HT-29 (cell line): Measurements from ENCODE around the gene SCN4B. TPM values are rescaled to one million over a fixed set of nuclear protein-coding genes. Genes with fewer than 3 reads are reported as not detected.
A peak's percentile ranks its signal among the peaks of the same experiment; 100 is the strongest.

ENCODE experiments used
- DNase-seq: peaks from one replicate; pipeline ENCODE4 v3.0.0-alpha.2; 2015; ENCODE audit warnings: low spot score
- total RNA-seq: library from RNA; depleted of rRNA; stranded (reverse); fragments of >200 nt; shearing (Covaris generic); gene quantifications from 2 replicates; pipeline ENCODE4 v1.2.3, GENCODE V29; 2014; rRNA removed

SCN4B gene
- total RNA-seq, 1 experiment from 2014 or later = not detected

DNA sequence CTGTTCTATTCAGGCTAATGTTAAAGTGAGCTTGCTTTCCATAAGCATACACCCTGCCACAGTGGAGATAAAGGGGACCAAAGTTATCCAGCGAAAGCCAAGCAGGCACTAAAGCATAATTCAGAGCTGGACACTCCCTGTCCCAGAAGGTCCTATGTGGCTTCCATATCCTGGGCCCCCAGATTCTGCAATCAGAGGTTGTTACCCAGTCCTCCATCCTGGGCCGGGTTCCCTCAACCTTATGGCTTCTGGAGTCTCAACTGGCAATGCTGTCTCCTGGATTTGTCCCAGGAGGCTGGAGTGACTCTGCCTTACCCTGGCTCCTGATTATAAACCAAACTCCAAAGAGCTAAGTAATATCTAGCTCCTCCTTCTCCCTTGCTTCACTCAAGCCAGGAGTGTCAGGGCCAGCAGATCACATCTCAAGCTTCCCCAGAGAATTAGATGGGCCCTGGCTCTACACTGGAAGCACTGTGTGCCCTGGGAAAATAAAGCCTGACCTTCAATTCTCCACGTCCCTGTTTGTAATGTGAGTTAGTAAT, 51.9 kb downstream of the SCN4B start:
- DNase-seq = no peak

DNA sequence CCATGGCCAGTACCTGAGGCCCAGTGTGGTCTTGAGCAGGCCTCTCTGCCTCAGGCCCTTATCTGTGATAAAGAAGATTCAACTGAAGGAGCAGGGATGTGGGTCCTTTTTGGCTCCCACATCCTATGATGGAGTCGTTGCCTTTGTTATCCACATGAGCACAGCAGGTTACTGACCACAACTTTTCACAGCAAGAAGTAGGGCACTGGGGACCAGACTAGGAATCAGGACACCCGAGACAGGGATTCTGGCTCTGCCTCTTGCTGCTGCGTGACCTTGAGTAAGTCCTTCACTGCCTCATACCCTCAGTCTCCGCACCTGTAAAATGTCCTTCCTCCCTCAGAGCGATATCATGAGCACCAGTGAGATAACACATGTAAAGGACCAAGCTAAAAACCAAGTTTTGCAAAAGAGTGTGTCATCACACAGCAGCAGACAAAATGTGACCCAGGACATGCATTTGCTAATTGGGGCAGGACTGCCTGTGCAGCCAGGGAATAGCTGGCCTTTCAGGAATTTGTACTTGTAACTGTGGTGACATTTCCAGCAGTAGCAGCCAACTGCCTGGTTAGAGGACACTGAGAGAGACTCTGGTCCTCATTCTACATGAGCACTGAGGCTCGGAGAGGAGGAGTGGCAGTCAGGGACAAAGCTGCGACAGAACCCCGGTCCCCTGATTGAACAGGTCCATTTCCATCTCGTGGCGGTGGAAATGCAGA, 52.6 kb downstream of the SCN4B start:
- DNase-seq = no peak

DNA sequence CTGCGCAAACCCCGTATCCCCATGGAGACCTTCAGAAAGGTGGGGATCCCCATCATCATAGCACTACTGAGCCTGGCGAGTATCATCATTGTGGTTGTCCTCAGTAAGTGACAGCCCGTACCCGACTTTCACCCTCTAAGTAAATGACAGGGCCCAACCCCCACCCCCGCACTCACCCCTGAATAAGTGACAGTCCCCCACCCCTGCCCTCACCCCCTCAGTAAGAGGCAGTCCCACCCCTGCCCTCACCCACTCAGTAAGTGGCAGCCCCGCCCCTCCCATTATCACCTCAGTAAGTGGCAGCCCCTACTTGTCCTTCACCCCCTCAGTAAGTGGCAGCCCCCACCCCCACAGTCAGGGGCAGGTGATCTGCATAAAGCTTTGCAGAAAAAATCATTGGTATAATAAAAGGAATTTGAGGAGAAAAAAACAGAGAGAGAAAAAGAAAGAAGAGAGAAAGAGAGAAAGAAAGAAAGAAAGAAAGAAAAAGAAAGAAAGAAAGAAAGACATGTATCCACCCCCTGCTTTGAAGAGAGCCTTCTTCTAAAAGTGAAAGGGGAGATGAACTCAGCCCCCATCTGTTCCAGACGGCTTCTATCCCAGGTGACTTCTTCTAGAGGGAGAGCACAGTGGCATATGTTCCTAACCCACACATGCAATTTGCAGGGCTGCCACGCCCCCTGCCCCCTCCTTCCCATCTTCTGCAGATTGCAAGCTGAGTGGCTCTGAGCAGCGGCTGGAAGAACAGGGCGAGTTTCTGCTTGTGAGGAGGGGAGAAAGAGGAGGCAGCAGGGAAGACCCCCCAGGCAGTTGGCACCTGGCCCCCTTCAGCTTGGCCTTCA, 53.4 kb downstream of the SCN4B start:
- DNase-seq = no peak

DNA sequence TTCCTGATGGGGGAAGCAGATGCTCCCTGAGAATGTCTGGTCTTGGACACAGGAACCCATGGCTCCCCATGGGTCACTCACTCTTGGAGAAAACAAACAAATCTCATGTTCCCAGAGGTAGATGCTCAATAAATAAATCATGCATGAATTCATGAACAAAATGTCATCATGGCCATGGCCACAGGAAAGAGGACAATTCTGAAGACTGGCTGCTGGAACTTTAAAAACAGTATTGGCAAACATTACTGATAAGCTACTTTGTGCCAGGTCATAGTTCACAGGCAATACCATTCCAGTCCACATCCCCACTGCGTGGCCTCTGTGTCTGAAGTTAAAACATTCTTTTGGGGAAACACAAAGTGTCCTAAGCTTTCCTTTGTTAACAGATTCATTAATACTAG, 56.7 kb downstream of the SCN4B start:
- no peak for DNase-seq

DNA sequence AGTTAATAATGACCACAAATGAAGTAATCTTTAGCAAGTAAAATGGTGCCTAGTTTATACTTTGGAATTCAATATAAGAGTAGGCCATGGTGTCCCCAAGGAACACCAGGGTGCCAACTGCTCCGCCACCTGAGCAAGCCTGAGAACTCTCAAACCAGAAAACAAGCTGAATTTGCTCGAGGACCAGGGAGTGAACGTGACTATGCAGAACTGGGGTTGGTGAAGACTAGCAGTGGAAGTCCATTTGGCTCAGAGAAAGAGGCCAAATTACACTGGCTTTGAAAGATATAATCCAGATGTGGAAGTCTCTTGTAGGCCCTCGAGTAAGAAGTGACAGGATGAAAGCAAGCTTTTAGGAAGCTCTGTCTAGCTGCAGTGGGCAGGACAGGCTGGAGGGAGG, 57.1 kb downstream of the SCN4B start:
- DNase-seq = no peak

DNA sequence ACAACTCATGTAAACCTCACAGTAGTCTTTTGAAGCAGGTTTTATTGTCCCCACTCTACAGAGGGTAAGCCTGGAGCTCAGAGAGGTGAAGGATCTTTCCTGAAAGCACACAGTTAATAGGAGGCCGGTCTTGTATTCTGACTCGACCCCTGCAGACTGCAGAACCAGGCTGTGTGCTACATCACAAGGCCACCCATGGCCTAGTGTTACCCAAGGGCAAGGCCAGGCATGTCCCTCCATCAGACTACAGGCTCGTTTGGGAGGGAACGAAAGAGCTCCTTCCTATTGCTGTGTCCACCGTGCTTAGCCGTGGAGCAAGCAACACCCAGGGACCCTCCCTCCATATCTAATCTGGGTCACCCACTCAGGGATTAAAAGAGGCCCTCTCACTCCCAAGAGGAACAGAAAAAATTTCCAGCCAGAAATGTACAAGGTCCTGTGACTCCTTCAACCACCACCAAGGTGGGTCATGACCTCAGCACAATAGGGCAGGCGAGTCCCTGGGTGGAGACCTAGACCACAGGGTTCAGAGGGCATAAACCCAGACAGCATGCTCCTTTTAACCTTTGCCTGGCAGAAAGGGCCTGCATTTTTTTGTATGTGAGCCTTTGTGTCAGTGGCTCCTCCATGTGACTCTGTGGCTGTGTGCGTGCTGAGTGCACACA, 59.6 kb downstream of the SCN4B start:
- no peak for DNase-seq

DNA sequence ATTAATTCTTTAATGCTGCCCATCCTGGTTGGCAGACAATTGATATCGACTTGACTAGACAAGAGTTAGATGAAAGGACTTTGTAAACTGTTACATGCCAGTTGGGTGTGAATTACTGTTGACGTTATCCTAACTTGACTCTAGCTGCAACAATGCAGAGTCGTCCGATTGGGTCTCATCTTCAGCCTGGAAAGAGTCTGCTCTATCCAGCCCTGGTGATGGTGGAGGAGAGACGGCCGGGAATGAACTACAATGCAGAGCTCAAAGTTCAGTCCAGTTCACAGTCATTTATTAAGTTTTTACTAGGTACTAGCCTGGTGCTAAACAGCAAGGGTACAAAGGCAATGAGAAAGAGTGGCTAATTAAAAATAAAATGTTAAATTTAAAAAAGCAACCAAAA, 60.9 kb downstream of the SCN4B start:
- no peak for DNase-seq

DNA sequence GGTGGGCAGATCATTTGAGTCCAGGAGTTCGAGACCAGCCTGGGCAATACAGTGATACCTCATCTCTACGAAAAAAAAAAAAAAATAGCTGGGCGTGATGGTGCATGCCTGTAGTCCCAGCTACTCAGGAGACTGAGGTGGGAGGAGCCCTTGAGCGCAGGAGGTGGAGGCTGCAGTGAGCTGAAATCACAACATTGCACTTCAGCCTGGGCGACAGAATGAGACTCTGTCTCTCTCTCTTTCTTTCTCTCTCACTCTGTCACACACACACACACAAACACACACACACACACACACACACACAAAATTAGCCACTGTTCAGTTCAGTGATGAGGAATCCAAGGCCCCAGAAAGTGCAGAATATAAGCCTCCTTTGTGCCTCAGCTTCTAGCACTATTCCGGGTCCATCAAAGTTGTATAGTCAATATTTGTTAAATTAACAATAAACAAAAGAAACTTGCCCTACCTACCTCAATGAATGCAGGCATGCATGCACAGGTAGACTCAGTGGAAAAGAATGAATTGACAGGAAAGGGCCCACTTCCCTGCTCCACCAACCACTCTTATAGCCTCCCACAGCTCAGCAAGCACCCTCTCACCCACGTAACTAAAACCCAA, 62.0 kb downstream of the SCN4B start:
- DNase-seq = no peak

DNA sequence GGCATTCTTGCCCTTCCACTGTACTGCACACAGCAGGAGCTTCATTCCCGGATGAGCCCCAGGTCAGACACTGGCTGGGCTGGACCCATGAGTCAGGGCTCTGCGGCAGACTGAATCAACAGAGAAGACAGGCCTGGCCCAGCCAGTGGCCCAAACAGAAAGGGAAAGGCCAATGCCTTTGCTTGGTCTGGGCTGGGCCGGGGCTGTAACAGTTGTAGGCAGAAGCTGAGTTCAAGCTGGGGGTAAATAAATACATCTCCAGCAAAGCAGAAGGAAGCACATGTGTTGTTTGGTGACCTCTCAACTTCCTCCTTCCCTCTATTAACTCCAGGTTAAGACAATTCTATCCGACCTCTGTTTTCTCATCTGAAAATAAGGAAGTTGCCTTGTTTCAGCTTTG, 64.1 kb downstream of the SCN4B start:
- DNase-seq = peak; percentile 62

DNA sequence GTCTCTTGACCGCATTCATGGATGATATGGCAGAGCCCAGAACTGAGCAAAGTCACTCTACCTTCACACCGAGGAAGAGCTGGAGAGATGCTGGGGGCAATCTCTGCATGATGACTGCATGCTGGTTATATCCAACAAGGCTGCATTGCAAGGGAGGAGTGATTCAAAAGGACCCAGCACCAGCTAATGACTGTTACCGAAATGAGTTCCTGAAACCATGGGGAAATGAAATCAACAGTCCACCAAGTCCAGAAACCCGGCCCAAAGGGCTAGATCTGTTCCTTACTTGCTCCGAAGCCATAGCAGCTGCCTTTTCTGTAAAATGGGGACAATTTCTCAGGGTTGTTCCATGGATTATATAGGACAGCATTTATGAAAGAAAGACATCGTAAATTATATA, 64.7 kb downstream of the SCN4B start:
- no peak for DNase-seq

DNA sequence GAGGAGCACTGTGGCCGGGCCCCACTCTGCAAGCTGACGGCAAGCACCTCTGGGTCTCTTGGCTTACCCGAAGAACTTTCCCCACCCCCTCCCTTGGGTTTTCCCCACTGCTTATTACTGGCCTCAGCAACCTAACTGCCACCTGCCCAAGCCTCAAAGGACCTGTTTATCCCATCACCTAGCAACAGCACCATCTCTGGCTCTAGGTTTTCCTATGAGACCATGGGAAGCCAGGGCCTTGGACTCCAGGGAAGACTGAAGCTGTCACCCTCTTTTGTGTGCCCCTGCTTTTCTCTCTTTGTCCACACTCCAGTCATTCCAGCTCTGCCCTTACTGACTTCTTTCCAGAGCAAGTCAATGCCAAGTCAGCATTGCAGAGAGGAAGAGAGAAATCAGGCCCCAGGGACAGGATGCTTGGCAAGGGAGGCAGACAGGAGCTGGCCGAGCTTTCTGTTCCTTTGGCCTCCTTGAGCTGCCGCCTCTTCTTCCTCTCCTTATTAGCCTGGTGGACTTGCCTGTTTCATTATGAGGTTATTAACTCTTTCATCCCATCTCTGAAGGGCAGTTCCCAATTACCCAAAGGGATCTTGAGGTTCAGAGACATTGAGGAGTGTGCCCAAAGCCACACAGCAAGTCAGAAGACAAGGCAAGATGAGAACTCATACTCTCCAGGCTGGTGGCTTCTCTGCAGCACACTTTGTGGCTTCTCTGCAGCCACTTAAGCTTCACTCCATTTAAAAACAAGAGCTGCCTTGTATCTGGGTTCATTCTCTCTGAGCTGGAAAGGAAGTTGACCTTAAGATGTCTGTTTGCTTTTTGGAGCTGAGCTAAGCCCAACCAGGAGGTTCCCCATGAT, 65.5 kb downstream of the SCN4B start, which contains the start of gene SMIM35:
SMIM35 (minus strand) TSS at position 51 of the 856 bp plus-strand sequence. CDS start 206 bp downstream, outside the sequence.
- no peak for DNase-seq

DNA sequence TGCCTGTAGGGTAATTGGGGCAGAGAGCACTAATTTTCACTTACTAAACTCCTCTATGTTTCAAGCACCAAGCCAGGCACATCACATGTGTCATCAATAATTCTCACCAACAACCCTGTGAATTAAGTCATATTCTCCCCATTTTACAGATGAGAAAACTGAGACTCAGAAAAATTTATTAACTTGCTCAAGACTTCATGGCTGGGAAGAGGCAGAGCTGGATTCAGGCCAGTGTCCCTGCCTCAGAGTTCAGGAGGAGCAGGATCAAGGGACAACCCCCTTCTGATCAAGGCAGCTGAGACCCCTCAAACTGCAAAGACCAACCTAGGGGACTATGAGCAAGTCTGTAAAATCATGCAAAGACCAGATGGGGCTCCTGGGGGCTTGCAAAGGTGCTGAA, 68.0 kb downstream of the SCN4B start:
- no peak for DNase-seq

DNA sequence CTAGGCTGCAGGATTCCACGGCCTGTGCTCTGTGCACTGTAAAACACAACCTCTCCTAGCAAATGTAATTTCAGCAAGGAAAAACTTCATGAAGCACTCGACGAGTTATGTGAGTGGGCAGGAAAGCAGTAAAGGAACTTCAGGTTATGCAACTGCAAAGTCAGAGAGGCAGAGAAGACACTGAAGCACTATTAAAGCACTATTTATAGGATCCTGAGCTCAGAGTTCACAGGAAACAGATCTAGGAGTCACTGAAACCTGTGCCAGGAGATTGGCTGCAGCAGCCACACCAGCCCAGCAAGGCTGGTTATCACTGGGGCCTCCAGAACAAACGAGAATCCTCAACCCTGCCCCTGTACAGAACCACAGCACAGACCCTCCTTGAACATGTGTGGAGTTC, 68.4 kb downstream of the SCN4B start:
- peak; percentile 65 for DNase-seq

Other genes with a start within 250 kb of the SCN4B start
- 2.8 and 3.1 TPM in 2 replicates for gene TMPRSS13, start 223.4 kb downstream of the SCN4B start, total RNA-seq
- gene IL10RA, start 166.4 kb downstream of the SCN4B start, total RNA-seq = 0.21 TPM in 1 of 2 replicates, not detected in the other
- 152 and 157 TPM in 2 replicates for gene TMPRSS4, start 75.7 kb downstream of the SCN4B start, total RNA-seq
- not detected in 2 replicates for gene SMIM35, start 65.9 kb downstream of the SCN4B start, total RNA-seq
- not detected in 2 replicates for gene SCN2B, start 23.8 kb upstream of the SCN4B start, total RNA-seq
- gene JAML, start 72.2 kb upstream of the SCN4B start, total RNA-seq = 0.10 TPM in 1 of 2 replicates, not detected in the other
- gene MPZL3, start 99.5 kb upstream of the SCN4B start, total RNA-seq = 11.1 and 11.7 TPM in 2 replicates
- 24.3 and 30.4 TPM in 2 replicates for gene MPZL2, start 111.5 kb upstream of the SCN4B start, total RNA-seq
- gene CD3E, start 151.9 kb upstream of the SCN4B start, total RNA-seq = not detected in 2 replicates
- gene CD3D, start 189.9 kb upstream of the SCN4B start, total RNA-seq = not detected in 2 replicates
- not detected in 2 replicates for gene CD3G, start 191.5 kb upstream of the SCN4B start, total RNA-seq
- gene UBE4A, start 206.8 kb upstream of the SCN4B start, total RNA-seq = 23.6 and 24.1 TPM in 2 replicates
- 222 and 227 TPM in 2 replicates for gene ATP5MG, start 248.8 kb upstream of the SCN4B start, total RNA-seq